HTR-8/SVneo (cell line): ENCODE results near the gene TENM4.

Source experiments
- DNase-seq: peaks from one replicate; pipeline ENCODE4 v3.0.0; 2011; ENCODE audit warnings: low spot score, mixed read lengths; ENCODE audit not compliant: insufficient read length
- FAIRE-seq: peaks from 2 replicates; lab custom pipeline; 2011; peaks lifted over from hg19 to GRCh38; lab: Jason Lieb, UNC

TENM4 gene

DNA sequence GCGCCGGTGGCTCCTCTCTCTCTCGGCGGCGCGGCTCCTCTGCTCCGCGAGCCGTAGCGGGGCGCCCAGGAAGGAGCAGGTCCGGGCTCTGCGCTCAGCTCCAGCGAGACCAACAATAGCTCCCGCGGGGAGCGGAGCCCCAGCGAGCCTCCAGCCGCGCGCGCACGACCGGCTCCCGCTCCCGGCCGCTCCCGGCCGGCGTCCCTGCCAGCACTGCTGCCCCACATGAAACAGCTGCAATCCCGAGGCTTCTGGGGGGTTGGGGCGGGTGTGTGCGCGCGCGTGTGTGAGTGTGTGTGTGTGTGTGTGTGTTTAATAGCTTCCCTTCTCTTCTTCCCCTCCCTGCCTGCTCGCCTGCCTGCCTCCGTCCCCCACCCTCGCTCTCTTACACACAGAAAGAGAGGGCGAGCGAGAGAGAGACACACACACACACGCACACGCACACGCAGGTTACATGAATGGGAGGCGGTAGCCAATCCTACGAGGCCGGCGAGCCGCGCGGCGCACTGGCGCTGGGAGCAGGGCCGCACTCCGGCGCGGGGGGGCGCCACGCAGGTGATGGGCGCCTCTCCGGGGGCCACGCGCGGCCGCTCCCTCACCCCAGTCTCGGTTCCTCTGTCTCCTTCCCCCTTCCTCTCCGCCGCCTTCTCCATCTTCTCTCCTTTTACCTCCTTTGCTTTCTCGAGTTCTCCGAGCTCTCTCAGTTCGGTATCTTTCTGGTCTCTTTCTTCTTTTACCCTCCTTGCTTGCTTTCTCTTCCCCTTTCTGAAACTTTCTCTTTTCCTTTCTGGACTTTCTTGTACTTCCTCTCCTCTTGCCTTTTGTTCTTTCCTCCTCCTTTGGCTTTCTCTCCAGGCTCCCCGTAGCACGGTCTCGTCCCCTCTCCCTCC is at the start of gene TENM4:
TSS of gene TENM4 (minus strand) at position 460 of the 890 bp plus-strand sequence. CDS start 371,086 bp downstream, outside the sequence.
- FAIRE-seq, result no peak
- no peak for DNase-seq

DNA sequence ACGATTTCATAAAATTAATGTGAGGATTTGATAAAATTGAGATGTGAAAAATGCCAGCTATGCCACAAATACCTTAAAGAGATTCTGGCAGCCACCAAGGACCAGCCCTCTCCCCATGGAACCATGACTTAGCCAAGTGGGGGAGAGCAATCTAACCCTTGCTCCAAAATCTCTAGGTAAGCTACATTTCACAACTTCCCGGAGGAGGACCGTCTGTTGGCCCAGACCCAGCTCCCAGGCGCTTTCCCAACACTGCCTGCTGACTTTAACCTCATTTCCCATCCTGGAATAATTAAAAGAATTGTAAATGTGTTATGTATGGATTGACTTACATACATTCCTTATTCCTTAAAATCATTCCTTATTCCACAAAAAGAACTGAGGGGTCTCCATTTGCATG is 47.5 kb upstream of the TENM4 start:
- DNase-seq (no peak), FAIRE-seq (no peak)

DNA sequence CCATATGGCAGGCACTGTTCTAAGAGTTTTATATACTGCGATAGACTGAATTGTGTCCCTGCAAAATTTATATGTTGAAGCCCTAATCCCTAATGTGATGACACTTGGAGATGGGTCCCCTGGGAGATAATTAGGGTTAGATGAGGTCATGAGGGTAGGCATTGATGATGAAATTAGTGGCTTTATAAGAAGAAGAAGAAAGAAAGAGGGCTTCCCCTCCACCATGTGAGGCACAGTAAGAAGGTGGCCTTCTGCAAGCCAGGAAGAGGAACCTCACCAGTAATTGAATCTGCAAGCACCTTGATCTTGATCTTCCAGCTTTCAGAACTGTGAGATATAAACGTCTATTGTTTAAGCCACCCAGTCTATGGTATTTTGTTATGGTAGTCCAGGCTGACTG is 46.6 kb upstream of the TENM4 start:
- FAIRE-seq (no peak), DNase-seq (no peak)

DNA sequence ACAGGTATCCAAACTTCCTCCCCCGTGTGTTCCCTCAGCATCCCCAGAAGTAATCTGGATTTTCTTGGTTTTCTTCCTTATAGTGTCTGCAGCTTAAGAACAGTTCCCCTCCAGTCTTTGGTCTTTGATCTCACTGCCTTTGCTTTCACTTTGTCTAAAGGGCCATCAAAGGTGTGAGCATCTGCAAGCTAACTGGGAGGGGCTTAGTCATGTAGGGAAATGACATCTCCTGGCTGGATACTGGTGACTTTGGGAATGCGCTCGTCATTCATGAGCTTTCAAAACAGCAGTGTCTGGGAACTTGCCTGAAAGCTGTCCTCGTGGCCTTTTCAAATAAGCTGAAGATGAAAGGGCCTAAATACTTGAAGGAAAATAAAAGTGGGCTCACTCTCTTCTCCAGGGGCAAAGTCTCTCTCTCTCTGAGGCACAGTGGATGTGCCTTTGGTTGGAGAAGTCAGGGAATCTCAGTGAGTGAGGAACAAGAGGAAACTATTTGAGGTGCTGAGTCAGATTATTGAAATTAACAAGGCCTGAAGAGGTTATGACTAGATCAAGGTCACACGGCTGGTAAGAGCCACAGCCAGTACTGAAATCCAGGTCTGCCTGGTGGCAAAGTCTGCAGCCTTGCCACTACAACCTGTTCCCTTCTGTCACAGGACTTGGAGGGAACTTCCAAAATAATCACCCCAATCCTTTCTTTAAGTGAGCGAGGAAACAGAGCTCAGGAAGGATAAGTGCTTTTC is 45.6 kb upstream of the TENM4 start:
- DNase-seq (no peak), FAIRE-seq (no peak)

DNA sequence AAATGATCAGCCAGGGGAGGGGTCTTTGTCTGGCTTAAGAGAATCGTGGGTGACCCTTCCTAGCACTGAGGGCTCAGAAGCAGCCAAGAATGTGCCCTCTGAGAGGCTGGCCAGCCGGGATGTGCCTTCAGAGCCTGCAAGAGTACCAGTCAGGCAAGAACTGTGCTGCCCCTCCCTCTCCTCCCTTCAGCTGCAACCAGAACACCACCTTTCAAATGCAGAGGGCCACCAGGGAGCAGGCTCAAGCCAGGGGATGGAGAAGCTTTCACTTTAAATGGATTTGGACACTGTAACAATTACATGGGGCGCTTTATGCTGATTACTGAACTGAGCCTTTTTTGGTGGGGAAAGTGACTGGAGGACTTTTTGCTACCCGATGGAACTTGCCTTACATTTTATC is 44.9 kb upstream of the TENM4 start:
- no peak for DNase-seq
- FAIRE-seq, result no peak

DNA sequence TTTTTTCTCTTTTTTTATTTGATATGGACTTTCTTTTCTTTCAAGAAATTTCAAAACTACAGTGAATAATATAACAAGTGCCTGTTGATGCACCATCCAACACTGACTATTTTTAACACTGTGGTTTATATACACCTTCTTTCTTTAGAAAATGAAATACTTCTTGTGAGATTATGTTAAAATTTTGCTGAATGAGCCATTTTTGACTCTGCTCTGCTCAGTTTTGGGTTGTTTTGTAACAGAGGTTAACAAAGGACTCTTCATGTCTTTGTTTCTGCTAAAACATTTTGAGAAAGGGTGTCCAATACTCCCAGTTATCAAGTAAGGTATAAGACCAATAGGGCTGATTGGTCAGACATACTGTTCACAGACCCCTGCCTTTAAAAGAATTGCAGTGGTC is 44.0 kb upstream of the TENM4 start:
- DNase-seq (no peak), FAIRE-seq (no peak)

DNA sequence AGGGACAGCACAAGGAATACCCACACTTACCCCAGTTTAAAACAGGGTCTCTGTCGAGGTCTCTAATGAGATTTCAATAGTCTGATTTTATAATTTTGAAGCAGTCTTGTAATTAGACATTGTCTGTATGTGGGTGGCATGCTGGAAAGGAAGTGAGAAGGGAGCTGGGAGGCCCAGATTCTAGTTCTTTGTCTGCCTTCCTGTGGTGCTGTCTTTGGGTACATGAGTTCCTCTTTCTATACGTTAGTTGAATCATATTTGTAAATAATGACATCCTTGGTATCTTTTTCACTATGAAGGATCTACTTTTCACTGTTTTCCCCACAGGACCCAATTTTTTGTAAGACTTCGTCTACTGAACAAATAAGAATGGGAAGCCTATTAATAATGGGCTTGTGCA is 42.0 kb upstream of the TENM4 start:
- DNase-seq (no peak), FAIRE-seq (no peak)

DNA sequence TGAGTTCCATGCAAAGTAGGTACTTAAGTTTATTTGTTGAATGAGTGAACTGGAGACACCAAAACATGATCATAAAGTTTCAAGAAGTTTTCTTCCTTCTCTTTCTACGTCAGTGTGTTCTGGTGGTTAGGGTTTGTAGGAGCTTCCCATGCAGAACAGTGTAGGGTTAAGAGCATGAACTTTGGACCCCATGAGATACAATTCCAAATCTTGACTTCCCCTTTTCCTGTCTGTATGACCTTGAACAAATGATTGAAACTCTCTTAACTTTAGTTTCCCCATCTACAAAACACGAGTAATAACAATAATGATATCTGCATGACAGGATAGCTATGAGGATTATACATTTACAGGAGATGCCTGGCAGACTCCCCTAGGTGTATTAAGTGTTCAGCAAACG is 41.0 kb upstream of the TENM4 start:
- DNase-seq, result no peak
- no peak for FAIRE-seq

DNA sequence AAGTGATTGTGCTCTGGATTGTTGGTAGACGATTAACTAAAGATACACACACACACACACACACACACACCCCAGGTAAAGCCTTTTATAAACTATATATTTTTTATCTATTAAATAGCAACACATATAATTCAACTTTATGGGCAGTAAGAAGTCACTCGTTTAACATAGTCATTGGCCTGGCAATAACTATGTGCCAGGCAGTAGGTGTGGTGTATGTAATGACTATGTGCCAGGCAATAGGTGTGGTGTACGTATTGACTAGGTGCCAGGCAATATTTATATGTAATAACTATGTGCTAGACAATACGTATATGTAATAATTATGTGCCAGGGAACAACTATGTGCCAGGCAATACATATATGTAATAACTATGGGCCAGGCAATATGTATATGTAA is 40.0 kb upstream of the TENM4 start:
- no peak for DNase-seq
- no peak for FAIRE-seq

DNA sequence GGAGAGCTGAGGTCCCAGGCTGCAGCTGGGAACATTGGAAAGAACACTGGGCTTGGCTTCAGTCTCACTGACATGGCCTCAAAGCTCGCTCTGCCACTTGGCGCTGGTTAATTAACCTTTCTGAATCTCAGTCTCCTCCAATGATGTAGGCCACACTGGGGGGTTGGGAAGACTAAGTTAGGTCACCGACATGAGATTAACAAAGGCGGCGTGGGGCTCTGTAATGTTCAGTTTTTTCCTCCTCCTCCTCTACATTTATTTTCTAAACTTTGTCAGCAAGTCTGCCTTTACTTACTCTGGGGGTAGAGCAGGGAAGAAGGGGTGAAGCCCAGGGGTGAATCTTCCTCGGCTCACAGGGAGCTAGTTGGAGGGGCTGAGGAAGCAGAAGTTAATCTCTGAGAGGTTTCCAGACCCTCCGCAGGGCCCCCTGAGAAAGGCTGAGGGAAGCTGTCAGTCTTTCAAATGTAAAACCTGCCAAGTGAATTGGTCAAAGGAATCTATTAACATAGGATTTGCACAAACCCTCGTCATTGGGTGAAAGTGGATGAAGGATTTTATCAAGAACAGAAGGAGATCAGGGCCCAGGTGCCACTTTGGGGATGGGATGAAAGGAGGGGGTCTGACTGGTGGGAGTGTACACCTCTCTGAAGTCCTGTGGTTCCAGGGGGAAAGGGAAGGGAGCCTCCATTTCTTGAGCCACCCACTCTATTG is 32.1 kb upstream of the TENM4 start:
- FAIRE-seq (no peak), DNase-seq (no peak)

DNA sequence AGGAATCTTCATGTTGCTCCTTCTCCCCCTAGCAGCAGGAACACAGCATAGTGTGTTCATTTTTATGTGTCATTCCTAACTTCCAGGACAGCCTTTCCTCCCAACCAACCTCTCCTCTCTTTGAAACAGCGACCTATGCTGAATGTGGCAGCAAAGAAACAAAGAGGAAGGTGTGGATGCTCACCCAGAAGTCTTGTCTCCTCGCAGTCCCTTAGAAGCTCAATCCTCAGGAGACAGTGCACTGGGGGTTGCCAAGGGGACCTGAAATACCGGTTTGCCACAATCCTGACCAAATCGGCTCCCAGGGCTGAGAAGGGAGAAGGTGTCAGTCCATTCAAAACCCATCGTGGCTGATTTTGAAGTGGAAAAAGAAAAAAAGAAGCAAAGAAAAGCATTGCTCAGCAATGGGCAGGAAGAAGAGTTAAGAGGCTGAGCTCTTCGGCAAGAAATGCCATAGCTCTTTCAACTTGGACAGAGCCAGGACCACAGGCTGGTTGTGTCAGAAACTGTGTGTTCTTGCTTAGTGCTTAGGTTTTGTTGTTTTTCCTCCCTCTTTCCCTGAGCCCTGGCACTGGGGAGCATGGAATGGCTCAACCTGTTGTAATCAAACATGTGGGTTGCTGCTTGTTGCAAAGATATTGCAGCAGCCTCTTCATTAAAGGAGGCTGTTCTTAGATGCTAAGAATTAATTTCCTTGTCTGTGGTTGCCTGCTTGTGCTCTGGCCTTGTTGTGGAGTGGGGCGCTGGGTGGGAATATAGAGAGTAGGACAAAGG is 30.4 kb upstream of the TENM4 start:
- FAIRE-seq (no peak), DNase-seq (no peak)

DNA sequence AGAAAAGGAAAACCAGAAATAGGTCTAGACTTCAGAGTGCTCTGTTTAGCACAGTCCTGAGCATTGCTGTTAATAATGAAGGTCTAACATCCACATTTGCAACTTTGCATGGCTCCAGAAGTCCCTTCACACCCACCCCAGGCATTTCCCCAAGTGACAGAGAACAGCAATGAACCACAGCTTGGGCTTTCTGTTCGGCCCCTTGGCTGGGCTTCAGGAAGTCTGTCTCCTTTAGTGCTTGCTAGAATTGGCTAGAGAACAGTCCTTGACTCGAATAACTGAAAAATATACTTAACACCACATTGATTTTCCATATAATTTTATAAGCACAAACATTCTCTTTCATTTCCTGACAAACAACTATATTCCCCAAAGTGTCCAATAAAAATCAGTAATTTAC is 29.3 kb upstream of the TENM4 start:
- FAIRE-seq, result no peak

DNA sequence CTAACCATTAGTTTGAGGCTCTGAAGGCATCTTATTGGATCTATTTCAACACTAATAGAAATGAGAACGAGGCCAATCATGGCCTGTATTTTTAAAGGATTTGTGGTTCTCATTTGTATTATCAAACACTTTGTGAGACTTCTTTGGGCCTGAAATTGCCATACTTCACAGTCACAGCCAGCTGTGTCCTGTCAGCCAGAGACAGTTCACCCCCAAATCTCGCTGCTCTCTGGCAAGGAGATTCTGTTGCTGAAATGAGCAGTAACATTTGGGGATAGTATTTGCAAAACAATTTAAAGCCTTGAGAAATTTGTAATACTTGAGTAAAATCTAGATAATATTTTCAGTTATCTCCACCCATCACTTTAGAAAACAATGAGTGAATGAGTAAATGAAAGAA is 26.9 kb upstream of the TENM4 start:
- FAIRE-seq (no peak), DNase-seq (no peak)

More for the DNA sequence above, 29.3 kb upstream of the TENM4 start:
- no peak for DNase-seq

DNA sequence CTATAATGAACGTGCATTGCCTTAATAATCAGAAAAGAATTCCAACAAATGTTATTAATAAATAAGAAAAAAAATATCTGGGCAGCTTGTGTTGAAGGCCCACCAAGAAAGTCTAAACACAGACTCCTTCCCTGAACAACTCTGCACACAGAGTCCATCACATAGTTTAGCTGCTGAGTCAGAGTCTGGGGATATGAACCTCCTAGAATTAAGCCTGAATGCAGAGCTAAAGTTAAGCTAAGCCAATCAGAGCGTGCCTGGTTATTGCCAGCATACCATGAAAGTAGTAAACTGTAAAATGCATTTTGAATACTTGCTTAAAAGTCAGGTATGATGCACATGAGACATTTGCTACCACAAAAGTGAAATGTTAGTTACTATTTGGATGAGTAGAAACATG is 25.6 kb upstream of the TENM4 start:
- DNase-seq (no peak), FAIRE-seq (no peak)

DNA sequence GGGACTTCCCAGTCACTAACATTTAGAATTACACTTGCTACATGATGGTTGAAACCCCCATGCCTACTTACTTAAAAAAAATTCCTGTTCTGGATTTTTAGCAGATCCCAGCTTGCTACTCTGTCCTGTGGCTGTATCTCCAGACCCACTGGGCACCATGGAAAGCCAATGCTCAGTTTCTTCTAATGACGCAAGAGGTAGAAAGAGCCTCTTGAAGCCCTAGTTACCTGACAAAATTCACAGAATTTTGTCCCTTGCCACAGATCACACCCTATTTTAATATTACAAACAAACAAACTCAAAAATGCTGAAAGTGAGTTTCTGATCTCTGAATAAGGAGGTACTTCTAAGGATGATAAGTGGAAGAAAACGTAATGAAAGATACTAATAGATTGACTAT is 24.3 kb upstream of the TENM4 start:
- FAIRE-seq, result no peak
- DNase-seq, result no peak

DNA sequence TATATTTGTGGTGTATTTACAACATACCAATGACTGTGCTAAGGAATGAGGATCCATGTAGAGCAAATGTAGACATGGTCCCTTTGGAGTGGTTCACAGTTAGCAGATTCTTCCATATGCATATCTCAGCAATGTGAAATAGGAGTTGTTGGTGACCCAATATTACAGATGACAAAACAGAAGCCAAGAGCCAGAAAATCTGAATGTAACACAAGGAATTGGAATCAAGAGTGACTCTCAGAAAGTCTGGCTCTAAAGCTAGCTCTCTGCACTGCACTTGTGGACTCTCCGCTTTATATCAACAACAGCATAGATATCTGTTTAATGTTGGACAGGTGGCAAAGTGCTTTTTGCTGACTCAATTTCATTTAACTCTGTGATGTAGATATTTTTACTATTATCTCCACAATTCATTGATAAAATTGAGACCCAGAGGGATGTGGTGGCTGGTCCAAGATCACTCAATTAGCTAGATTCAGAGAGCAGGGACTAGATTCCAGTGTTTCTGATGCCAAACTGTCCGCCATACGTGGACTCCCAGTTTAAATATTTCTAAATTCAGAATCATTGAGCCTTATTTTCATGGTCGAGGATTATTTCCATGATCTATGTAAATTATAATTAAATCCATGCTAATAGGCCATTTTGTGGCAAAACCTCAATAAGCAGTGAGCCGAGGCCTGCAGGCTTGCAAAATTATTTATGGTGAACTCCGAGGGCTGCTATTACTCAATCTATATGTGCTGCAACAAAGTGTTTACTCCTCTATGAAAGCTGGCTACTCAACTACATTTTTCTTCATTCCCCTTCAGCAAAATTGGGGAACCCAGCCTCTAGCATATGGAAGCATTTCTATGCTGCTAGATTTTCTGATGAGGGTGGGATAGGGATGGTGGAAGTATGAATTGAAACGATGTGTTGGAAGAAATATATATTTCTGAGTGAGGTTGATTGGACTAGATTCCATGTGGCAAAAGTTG is 21.1 kb upstream of the TENM4 start:
- DNase-seq, result no peak

DNA sequence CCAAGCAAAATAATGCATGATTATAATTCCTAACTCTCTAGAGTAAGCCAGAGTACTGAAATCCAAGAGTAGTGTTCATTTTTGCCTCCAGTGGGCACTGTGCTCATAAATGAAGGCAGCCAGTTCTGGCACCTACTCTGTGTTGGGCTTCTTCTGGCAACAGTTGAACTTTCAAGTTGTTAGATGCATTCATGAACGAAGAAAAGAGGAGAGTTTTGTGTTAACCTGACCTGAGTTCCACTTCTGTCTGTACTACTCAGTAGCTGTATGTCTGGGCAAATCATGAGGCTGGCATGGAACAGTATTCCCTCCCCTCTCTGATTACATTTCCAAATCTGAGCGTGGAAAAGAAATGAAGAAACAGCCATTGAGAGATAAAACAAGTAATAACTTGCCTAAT is 20.3 kb upstream of the TENM4 start:
- DNase-seq (no peak), FAIRE-seq (no peak)

More for the DNA sequence above, 21.1 kb upstream of the TENM4 start:
- FAIRE-seq, result no peak

DNA sequence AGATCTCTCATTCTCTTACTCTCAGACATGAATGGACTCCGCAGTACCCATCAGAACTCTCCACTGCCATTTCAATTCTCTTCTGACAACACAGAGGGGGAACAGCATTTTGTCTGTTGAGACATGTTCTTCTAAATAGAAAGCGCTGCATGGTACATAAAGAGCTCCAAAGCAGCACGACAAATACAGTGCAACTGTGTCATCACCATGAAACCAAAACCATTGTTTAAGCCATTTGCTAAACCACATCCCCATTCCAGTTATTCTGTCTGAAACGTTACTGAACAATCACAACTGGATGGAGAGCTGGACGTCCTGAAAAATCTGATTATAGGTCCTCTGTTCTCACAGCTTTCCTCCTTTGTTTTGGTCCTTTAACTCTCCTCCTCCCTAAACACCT is 17.9 kb upstream of the TENM4 start:
- FAIRE-seq, result no peak
- no peak for DNase-seq

DNA sequence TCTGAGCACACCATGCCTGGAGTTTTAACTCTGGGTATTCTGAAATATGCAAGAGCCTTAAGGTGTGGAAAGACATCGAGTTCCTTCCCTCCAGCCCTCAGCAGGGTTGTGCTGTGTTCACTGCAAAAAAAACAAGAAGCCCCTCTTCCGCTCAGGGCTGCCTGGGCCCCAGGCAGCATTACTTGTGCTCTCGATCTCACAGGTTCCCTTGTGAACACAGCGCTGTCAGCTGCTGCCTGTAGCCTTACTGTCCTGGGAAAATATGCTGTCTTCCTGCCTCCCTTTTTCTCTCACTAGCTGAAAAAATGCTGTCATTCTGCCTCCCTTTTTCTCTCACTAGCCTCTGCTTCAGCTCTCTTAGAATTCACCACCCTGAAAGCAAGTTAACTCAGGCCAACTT is 15.7 kb upstream of the TENM4 start:
- FAIRE-seq, result no peak
- DNase-seq, result no peak
